ENCODE measurements around the gene MACROD2.
"Not testable (repeated sequence)": the region's sequence is repeated elsewhere in the genome, so short reads cannot be mapped to it uniquely, and the experiment has no call there.

MACROD2 gene

GRCh38 chr20:15496501-15497039 is 1501.3 kb downstream of the MACROD2 start:
- no peak for DNase-seq (ENCODE audit: low read depth, low spot score)

DNA sequence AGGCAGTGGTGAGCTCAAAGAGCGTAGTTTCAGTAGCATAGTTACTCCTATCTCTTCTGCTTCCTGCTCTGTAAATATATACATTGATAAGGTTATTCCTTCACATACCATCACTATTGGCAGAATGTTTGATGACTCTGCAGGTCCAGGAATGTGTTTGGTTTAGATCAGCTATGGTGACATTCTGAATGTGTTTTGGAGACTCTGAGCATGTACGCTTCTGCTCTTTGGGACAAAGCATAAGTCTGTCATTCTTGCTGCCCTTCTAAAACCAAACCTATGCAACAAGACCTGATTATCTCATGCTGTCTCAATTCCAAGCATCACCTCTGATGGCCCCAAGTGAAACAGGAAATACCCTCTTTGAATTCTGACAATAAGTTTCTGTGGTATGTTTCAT is 1503.6 kb downstream of the MACROD2 start:
- no peak for DNase-seq (ENCODE audit: low read depth, low spot score)

DNA sequence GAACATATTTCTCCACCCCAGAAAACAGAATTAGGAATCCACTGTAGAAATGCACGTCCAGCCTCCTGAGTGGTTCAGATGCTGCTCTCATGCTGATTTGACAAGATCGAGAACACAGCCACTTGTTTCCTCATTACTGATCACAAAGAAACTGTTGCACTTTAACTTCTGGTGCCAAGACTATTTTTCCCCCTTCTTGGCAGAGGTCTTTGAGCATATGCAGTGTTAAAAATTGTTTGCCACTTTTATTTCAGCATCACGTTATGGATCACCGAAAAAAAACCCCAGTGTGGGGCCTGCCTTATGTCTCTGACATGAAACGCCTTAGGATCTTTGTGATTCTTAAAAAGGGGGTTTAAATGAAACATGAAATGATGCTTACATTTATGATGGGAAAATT is 1511.0 kb downstream of the MACROD2 start:
- DNase-seq (ENCODE audit: low read depth, low spot score), result no peak

DNA sequence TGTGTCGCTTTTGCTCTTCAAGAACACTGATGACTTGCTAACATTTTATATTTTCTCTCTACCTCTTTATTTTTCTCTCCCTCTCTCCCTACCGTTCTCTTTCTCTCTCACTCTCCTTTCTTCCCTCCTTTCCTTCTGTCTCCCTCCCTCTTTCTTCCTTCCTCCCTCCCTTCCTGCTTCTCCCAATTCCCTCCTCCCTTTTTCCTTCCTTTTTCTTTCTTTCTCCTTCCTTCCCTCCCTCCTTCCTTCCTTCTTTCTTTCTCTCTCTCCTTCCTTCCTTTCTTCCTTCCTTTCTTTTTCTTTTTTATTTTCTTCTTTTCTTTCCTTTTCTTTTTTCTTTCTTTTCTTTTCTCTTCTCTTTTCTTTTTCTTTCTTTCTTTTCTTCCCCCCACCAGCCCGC is 1511.8 kb downstream of the MACROD2 start:
- no peak for DNase-seq (ENCODE audit: low read depth, low spot score)

- DNase-seq (ENCODE audit: low read depth, low spot score), result no peak
Observed at GRCh38 chr20:15511551-15511950, 1516.2 kb downstream of the MACROD2 start.

DNA sequence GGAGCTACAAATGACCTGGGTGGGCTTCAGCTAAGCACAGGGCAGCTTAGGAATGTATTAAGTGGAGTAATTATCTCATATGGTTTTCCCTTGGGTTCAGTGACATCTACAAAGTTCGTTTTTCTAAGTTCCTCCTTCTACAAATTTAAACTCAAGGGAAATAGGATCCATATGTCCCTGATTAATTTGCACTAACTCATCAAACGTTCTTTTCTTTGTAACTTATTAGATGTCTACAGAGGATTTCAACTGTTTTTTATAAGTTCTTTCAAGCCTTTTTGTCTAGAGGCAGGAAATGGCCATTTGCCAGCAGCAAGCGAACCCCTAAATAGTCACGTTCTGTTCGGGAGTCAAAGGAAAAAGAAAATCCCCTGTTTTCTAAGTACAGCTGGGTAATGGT is 1517.6 kb downstream of the MACROD2 start:
- no peak for DNase-seq (ENCODE audit: low read depth, low spot score)

- no peak for DNase-seq (ENCODE audit: low read depth, low spot score)
Observed at GRCh38 chr20:15515691-15516090, 1520.4 kb downstream of the MACROD2 start.

GRCh38 chr20:15520930-15521524 is 1525.7 kb downstream of the MACROD2 start:
- DNase-seq (ENCODE audit: low read depth, low spot score), result no peak

DNA sequence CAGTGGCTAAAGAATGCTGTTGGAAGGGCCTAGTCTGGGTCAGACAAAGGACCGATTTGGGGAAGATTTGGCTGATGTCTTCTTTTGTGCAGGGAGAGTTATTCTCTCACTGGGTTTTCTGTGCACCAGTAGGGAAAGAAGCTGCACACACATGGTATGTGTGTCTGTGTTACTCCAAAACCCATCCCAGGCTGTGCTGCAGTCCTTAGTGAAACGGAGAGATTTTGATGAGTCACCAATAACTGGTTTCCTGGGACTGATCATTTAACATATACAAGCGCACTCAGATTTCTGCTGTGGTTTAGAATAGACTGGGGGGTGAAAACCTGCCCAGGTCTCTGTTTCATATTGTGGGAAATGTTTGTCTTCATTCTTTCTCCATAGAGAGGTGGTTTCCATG is 1528.1 kb downstream of the MACROD2 start:
- no peak for DNase-seq (ENCODE audit: low read depth, low spot score)

DNA sequence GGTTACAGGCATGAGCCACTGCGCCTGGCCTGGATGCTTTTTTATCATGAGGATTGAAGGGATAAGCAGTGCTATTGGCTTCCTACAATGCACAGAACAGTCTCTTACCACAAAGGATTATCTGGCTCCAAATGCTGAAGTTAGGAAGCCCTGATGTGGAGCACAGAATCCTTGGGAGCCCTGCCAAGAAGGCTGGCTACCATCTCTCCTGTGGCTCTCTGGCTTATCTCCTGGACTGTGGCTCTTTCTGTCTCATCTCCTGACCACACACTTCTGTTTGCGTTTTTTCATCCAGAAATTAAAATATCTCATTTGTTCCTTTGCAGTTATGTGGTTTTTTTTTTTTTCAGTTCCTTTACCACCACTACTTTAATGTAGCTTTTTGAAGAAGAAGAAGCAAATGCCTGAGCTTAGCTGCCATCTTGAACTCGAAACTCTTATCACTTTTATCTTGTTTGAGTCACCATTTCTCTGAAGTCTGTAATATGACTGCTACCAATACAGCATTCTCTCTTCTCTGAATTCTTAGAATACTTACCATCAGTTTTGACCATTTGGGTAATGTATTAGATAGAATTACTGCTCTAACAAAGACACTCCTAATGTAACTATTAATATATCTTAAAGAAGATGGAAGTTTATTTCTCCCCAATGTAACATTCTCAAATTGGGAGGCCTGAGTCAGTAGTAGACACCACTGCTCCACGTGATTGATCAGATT is 1533.2 kb downstream of the MACROD2 start:
- DNase-seq (ENCODE audit: low read depth, low spot score), result no peak

GRCh38 chr20:15535863-15536262 is 1540.5 kb downstream of the MACROD2 start:
- no peak for DNase-seq (ENCODE audit: low read depth, low spot score)

DNA sequence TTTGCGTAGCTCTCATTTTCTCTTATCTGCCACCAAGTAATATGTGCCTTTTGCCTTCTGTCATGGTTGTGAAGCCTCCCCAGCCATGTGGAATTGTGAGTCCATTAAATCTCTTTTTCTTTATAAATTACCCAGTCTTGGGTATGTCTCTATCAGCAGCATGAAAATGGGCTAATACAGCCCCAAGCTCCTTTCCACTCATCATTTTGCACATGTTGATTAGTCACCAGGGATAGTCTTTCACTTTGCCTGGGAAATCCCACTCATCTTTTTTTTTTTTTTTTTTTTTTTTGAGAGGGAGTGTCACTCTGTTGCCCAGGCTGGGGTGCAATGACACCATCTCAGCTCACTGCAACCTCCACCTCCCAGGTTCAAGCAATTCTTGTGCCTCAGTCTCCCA is 1541.9 kb downstream of the MACROD2 start:
- not testable (repeated sequence) for DNase-seq (ENCODE audit: low read depth, low spot score)

- DNase-seq (ENCODE audit: low read depth, low spot score), result no peak
Observed at GRCh38 chr20:15542655-15543054, 1547.3 kb downstream of the MACROD2 start.

GRCh38 chr20:15544742-15545141 is 1549.4 kb downstream of the MACROD2 start:
- DNase-seq (ENCODE audit: low read depth, low spot score), result no peak

- no peak for DNase-seq (ENCODE audit: low read depth, low spot score)
Observed at GRCh38 chr20:15546525-15547023, 1551.3 kb downstream of the MACROD2 start.

DNA sequence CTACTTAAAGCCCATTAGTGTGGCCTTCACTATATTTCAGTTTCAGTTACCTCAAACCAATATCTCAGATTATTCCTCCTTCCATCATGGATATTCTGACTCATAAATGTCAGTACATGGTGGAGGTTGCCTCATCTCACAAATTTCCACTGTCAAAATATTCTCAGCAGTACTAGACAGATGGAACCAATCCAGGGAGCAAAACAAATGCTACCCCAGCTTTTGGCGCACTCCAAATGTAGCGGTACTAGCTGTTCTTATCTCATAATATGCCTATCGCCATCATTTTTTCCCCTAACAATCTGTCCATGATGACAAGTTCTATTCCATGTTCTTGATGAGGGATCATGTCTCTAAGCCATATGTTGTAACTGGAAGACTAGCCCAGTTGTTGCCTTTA is 1551.8 kb downstream of the MACROD2 start:
- DNase-seq (ENCODE audit: low read depth, low spot score), result no peak

- DNase-seq (ENCODE audit: low read depth, low spot score), result no peak
Observed at GRCh38 chr20:15550116-15550870, 1555.0 kb downstream of the MACROD2 start.

DNA sequence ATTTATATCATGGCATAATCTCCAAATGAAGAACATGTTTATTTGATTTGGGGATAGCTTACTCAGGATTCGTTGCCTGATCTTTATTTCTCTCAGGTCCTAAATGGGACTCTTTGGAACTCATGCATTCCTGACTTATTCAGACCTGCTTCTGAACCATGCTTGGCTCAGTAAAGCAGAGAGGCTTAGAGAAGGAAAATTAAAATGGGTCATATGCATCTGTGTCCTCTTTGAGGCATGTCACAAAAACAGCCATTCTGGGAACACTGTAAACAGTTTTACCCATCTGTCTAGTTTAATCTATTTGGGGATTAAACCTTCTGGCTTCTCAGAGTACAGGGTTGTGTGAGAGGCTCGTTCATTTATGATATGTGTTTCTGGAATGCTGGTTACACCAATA is 1560.6 kb downstream of the MACROD2 start:
- no peak for DNase-seq (ENCODE audit: low read depth, low spot score)

DNA sequence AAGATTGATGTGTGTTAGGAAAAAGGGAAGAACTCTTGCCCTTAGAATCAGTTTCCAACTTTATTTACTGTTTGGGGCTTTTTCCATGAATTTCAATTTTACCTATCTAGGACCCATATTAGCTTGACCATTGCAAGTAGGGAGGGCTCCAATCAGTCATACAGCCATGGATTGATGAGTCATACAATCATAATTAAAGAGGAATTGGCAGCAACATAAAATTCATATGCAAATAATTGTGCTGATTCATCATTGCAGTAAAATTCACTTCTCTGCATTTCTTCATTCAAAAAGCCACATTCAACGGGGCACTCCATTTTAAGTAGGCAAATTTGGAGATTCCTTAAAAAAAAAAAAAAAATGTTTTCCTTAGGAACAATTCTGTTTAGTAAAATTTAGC is 1561.6 kb downstream of the MACROD2 start:
- no peak for DNase-seq (ENCODE audit: low read depth, low spot score)

DNA sequence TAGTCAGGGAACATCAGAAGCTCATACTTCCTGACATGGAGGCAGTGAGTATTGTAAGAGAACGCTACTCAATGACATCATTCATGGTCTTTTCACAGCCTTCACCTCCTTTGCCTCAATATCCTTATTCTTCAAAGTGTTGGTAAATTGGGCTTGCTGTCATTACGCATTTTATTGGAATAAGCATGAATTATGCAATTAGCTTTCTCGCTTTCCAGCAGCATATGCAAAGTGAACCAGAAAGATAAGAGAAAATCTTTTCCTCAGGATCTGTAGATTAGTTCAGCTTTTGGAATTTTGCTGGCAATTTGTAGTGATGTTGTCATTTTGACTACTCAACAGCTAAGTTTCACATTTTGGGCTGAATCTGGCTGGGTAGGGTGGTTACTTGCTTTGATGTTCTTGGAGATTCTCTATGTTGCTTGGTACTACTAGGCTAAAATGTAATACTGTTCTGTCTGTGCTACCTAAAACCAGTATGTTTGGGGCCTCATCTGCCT is 1565.8 kb downstream of the MACROD2 start:
- no peak for DNase-seq (ENCODE audit: low read depth, low spot score)

DNA sequence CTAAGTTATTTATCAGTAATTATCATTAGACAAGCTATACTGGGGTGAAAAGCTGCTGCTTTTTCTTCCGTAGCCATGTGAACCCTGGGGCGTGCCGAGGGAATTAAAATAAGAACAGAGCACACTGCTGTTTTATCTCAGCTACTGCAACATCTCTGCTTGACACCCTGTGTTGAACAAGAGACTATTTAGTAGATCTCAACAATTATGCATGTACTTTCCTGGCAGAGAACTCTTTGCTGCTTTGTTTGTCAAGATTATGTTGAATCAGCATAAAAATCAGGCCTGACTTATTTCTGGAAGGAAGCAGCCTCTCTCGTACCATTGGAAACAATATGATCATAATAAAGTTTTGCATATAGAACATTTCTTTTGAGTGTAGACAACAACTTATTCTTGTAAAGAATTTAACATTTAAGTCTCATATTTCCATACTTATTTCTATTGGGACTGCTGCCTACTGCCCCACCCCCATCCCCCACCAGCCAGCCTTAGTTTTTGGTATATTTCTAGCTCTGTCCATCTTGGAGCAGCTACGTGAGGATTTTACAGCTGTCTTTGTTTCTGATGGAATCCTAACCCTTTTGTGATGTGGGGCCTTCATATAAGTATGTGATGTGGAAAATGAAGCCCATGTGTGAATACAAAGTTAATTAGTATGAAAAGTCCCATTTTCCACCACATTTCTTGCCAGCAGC is 1566.5 kb downstream of the MACROD2 start:
- no peak for DNase-seq (ENCODE audit: low read depth, low spot score)

- DNase-seq (ENCODE audit: low read depth, low spot score), result no peak
Observed at GRCh38 chr20:15563836-15564235, 1568.5 kb downstream of the MACROD2 start.
